ENCODE results near the gene ARID5B.

Gene ARID5B

DNA sequence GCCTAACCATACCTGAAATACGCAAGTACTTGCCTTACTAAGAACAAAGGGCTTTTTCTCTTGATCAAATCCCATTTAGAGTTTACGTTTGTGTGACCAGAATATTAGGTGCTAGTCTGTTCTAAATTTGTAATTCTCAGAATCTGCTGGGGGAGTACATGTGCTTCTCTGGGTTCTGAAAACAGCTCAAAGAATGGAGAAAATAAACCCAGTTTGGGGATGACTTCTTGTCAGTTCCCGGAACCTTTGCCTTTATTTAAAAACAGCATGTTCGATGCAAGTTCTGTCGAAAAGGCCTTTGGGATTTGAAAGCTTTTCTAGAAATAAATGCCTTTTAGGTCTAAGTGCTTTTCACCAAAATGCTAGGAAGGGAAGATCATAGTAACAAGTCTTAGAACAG, 147.0 kb downstream of the ARID5B start:
- in situ Hi-C loops (cut with HindIII; ENCODE audit: low sequenced_read_pairs): no loop called here

DNA sequence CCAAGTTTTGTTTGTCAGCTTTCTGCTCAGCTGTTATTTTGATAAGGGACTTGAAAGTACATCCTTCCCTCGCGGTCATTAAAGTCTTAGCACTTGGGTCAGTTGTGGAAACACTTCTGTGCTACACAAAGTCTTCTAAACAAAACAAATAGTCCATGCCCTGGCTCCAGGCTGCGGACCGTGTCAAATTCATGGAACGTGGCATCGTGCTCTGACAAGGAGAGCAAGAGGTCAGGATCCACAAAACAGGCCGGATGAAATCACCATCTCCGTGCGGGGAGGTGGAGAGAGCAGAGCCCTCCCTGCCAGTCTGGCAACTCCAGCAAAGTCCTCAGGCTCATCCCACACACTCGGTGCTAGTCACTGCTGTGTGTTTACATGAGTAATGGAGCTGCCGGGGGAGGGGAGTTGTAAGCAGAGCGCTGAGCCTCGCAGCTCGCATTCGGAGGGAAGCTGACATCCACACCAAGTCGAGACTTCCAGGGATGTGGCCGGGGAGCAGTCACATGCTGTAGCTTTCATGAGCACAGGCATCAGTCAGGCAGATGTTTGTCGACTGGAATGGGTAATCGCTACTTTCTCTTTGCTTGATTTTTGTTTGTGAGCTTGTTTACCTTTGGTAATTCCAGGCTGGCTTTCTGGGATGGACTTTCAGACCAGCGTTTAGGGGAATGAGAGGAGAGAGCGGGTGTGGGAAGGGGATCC, 147.6 kb downstream of the ARID5B start:
- in situ Hi-C loops (cut with HindIII; ENCODE audit: low sequenced_read_pairs): no loop called here

DNA sequence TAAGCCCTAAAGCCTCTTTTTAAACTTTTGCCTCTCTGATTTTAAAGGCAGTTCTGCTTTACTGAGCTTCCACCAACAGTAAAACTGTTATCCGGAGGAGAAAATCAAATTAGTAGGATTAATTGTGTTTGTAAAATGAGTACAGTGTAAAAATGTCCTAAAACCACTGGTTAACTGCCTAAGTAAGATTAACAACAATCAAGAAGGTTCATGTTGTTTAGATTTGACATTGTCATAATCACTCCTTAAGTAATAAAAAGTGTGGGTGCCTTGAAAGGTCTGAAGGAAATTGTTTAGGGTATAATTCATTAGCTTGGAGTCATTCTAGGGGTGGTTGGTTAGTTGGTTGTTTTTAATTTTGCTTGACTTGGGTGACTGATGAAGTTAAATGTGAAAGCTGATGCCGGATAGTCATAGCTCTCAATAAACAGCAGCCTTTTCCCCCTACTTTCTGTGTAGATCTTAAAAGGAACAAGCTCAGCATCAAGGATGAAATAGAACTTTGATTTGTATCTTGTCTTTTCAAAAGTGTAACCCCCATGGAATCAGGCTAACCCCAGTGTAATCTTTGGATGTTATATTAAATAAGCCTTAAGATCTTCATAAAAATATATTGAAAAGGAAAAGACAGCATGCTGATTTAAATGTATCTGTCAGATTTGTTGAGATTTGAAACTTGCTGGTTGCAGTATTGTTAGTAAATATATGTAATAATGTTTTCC, 148.3 kb downstream of the ARID5B start:
- in situ Hi-C loops (cut with HindIII; ENCODE audit: low sequenced_read_pairs): no loop called here

DNA sequence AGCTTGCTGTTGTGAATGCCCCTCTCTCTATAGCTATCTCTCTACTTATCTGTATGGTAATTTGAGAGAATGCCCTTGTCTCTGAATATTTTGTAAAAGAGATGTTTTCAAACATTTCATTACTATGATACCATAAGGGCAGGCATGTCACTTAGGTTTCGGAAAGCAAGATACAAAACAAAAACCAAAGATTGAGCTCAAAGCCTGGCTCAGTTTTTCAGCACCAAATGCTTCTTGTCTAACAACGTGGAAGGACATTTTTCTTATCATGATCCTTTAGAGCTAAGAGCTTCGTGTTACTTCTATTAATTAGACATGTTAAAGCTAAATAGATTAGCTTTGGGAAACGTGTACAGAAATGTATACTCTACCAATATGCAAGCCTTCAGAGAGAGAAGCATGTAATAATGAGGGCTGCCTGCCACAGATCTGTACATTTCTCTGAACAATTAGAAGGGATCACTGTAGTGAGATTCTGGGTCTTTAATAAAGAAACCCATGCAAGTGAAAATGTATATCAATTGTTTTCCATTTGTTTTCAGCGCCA, 148.9 kb downstream of the ARID5B start:
- in situ Hi-C loops (cut with HindIII; ENCODE audit: low sequenced_read_pairs): no loop called here

DNA sequence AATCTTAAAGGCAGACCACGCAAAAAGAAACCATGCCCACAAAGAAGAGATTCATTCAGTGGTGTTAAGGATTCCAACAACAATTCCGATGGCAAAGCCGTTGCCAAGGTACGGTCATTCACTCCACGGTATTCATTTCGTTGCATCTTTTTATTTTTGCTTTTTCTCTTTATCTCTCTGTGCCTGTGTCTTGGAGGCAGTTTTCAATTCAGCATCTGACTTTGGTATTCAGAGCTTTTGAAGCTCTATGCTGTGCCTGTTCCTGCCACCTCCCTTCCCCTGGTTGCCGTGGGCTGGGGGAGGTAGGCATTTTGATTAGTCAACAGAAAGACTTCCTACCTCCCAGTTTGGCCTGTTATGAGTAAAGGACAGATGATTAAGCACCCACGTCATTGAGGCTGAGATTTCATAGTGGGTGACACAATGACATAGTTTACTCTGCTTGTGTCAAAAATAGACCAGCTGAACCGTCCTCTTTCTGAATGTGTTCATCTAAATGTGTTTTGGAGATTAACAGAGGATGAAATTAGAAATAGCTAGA, 149.5 kb downstream of the ARID5B start:
- in situ Hi-C loops (cut with HindIII; ENCODE audit: low sequenced_read_pairs): no loop called here

DNA sequence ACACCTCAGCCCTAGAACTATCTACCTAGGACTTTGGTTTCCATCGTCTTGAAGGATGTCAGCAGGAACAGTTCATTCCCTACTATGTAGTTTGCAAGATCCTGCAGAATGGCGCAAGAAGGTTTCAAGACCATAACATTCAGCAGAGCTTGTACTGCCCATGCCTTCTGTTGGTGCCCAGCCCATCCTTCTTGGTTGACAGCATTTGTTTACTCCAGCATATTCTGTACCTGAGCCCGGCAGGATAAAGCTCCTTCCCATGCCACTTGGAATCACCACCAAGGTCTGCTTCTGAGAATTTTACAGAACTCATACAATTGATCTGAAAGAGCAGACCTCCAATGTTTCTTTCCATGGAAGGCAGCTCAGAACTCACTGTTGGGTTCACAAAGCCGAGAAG, 150.8 kb downstream of the ARID5B start:
- in situ Hi-C loops (cut with HindIII; ENCODE audit: low sequenced_read_pairs): no loop called here

DNA sequence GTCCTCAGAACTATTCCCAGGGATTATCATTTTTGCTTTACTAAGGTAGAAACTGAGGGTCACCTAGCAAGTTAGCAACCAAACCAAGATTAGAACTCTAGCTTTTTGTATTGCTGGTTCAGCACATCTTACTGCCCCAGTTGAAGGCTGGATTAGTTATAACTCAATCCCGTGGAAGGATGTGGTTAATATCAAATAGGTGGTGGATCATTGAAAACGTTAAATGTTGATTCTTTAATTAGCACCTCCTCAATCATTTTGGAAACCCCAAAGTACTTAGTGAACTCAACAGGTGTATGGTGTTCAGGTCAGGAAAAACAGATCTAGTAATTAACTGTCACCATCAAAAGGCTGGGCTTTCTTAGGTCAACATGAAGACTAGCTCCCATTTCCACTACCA, 152.4 kb downstream of the ARID5B start:
- in situ Hi-C loops (cut with HindIII; ENCODE audit: low sequenced_read_pairs): no loop called here

DNA sequence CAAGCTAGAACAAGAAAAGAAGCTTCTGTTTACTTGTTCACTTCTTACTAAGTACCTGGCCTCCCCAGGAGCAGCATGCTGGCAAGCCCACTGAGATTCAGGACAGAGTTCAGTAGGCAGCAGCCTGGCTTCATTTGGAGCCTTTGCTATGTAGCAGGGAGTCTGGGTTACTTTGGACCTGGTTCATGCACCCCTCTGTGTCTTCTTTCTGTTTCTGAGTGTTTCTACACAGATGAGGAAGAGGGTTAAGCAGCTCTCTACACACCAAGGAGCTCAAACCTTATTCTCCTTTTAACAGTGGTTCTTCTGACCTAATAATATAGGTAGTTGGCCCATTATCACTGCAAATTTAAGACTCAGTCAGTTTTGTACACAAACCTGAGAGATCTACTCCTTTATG, 152.9 kb downstream of the ARID5B start:
- in situ Hi-C loops (cut with HindIII; ENCODE audit: low sequenced_read_pairs): no loop called here

DNA sequence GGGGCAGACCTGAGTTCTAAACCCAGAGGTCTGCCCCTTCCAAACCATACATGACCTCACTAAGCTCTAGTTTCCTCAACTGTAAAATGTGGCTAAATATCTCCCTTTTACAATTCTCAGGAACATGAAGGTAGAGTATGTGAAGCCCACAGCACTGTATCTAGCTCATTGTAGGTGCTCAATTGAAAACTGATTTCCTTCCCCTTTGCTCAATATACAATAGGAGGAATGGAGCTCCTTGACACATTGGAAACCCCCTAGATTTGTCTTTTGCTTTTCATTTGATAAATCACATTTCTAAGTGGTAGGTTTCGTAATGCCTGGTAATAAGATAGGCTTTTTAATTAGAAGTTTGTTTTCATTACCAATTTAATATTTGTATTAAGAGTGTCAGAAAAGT, 153.3 kb downstream of the ARID5B start:
- in situ Hi-C loops (cut with HindIII; ENCODE audit: low sequenced_read_pairs): no loop called here

DNA sequence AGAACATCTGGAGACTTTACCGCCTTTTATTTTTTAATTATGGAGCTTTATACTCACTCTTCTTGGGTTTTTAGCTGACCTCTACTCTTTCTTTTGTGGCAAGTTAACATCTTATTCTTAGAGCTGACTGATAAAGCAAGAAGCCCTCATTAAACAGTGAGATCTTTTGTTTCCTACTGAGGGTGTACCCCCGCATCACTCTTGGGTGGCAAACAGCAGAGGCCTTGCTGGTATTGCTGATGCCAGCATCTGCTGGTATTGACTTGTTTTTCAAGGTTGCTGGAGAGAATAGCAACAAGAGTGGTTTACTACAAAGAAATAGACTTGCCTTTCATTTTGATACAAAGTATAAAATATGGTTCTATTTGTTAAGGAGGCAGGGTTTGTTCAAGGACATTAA, 154.7 kb downstream of the ARID5B start:
- in situ Hi-C loops (cut with HindIII; ENCODE audit: low sequenced_read_pairs): no loop called here

DNA sequence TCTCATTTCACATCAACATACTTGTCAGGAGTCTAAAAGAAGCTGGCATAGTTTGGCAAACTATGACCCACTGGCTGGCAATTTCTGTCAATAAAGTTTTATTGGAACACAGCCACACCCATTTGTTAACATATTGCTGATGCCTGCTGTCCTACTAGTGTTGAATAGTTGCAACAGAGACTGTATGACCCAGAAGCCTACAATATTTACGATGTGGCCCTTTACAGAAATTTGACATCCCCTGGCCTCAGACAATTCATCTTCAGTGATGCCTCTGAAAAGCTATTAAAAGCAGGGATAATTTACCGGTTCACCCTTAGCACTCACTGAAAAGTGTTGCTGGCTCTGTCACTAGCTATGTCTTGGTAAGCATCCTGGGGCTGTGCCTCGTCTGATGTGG, 155.2 kb downstream of the ARID5B start:
- in situ Hi-C loops (cut with HindIII; ENCODE audit: low sequenced_read_pairs): no loop called here

DNA sequence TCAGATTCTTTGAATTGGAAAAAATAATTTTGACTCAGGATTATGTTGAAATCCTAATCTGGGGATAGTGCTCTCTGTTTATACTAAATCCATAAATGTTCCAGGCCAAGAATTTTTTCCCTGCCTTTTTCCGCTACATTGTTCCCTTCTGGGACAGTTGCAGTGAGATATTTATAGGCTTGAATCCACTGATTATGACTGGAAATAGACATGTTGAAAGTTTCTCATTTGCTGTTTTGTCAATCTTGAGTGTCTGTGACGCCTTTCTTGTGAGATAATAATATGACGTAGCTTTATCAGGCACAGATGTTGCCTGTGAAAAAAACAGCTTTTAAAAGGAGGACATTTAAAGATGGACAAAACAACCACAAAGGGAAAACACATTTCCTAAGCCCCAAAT, 155.9 kb downstream of the ARID5B start:
- in situ Hi-C loops (cut with HindIII; ENCODE audit: low sequenced_read_pairs): no loop called here

DNA sequence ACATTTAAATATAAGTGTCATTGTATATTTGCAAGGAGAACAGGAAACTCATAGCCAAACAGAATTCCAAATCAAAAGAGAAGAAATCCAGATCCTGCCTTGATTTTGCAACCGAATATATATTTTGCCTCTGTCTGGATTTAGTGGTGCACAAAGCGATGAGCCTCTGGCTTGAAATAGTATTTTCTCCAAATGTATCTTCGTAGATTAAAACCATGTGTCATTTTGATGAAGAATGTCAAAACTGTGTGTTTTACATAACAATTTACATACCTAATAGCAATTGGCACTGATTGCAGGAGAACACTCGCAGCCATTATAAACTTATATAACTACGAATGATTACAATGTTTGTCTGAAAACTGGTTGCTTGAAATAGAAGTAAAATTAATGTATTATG, 156.4 kb downstream of the ARID5B start:
- in situ Hi-C loops (cut with HindIII; ENCODE audit: low sequenced_read_pairs): no loop called here

DNA sequence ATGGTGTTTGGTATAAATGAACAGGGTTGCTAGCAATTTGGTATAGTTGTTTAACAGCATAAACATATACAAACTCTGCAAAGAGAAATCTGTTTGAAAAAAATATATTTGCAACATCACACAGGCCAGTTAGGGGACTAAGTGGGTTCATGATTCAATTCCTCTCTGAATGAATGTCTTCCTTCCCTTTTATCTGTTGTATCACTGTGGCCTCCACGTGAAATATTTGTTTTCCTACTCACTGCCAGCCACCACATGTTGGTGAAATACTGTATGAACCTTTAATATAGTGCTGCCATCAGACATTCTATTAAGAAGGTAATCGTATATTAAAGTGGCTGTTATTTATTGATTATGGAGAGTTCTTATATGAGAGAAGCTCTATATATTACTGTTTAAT, 157.0 kb downstream of the ARID5B start:
- in situ Hi-C loops (cut with HindIII; ENCODE audit: low sequenced_read_pairs): no loop called here

DNA sequence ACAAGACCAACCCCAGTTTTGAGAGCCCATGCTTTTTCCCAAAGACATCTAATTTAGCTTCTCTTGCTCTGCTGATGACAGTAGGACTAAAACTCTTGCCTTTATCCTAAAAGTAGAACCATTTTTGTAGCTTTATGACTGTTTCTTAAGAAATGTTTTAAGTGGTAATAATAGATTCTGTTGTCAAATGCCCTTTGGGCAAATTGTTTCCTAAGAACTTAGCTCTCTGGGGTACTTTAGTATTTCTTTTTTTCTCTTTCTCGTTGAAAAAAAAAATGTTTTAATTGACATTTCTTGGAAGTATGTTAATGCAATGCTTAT, 157.4 kb downstream of the ARID5B start:
- in situ Hi-C loops (cut with HindIII; ENCODE audit: low sequenced_read_pairs): no loop called here

DNA sequence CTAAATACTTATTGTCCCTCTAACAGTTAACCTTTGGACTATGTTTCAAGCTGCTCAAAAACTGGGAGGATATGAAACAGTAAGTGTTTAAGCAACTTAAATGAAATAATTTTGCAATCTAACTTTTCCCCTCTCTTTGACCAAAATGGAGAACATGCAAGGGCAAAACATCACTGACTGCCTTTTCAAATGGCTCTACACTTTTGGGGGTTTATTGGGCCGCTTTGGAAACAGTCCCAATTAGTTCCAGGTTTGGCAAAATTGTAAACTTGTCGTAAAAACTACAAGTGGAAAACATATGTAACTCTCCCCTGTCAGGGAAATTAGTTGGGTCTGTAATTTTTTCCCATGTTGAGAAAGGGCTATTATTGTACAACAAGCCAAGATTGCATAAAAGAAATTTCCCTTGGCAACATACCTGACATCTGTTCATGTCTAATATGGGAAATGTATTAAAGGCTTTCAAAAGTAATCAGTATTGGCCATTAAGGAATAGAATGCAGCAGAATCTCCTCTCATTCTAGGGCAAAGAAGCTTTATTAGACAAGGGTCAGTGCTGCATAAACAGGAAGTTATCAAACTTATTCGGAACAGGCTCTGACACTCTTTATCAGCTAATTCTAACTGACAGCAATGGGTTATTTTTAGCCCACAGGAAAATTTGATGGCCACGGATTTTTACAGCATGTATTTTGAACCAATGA, 157.9 kb downstream of the ARID5B start:
- in situ Hi-C loops (cut with HindIII; ENCODE audit: low sequenced_read_pairs): no loop called here

DNA sequence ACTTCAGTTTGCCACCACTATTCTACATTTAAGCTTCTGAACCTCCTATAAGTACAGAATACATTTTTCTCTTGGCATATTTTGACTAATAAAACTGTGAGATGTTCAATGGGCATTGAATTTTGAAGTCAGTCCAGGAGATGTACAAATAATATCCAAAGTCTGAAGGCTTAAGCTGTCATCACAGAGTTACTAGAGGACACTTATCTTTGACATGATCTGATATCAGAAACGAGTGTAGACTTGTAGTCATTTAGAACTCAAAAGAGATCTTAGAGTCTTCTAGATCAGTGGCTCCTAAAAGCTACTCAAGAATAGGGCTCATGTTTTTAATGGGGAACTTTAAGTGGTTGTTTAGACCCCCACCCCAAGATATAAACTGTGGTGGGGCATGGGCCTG, 160.5 kb downstream of the ARID5B start:
- in situ Hi-C loops (cut with HindIII; ENCODE audit: low sequenced_read_pairs): no loop called here

DNA sequence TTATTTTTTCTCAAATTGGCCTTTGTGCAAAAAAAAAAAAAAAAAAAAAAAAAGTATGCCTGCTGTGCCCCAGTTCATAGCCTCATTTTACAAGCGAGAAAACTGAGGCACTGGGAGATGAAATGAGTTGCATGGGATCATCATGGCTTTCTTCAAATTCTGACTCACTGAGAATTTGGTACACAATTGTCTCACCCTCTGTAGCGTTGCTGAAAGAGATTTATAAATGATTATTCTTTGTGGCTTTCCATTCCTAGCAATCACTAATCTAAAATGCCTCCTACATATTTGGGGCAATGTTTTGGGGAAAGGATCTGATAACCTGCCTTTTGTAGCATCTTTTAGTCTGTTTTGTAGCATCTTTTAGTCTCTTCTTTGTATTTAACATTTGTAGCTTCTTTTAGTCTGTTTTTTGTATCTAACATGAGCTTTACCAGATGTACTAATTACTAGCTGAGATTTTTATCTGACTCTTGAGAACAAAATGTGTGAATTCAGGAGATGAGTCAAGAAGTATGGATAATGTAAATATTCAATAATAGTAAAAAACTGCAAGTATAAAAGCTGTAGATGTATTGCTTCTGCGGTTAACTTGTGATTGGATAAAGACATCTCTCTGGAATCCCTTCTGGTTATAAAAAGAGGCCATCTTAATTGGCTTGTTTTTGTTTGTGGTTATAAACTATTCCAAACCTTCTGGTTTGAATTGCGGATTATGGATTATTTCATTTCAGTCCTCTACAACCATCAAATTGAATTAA, 161.4 kb downstream of the ARID5B start:
- in situ Hi-C loops (cut with HindIII; ENCODE audit: low sequenced_read_pairs): no loop called here

DNA sequence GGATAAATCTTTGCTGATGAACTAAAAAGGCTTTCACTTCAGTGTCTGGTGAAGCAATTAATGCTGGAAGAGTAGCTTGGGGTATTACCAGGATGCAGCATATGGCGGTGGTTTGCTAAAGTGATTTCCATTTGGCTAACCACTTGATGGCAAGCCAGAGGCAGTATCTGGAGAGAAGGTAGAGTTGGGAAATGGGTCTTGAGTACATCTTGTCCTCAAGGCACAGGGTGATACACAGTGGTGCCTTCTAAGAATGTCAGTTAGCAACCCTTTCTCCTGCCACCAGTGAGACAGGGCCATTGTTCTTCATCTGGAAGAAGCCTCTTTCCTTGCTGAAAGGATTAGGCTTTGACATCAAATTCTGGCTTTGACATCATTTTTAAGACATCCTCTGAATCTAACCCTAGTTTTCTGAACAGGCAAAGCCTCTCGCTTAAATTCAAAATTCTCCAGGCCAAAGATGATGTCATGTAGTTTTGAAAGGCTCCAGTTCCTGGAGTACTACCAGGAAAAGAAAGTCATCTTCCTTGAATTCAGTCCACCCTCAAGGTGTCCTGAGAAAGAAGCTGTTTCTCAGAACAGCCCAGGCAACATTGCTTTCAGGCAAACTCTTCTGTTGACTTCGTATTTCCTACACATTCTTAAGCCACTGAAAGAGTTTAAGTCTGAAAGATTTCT, 162.4 kb downstream of the ARID5B start:
- in situ Hi-C loops (cut with HindIII; ENCODE audit: low sequenced_read_pairs): no loop called here

DNA sequence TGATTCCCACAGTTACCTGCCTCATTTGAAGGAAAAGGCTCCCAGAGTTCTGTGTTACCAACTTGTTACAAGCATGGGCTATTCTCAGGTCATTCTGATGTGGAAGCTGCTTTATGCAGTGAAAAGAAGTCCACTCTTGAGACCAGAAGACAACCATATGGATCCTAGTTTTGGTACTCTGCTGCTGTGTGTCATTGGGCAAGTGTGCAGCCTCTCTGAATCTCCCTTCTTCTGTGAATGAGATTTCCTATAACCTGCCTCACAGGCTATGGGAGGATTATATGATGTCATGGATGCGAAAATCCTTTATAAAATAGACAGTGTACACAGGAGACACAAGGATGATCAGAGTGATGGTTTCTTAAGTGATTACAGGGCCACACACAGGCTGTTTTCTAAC, 166.1 kb downstream of the ARID5B start:
- in situ Hi-C loops (cut with HindIII; ENCODE audit: low sequenced_read_pairs): no loop called here
